ENCODE results near the gene MLST8.
A peak's percentile ranks its signal among the peaks of the same experiment; 100 is the strongest.

Gene MLST8

DNA sequence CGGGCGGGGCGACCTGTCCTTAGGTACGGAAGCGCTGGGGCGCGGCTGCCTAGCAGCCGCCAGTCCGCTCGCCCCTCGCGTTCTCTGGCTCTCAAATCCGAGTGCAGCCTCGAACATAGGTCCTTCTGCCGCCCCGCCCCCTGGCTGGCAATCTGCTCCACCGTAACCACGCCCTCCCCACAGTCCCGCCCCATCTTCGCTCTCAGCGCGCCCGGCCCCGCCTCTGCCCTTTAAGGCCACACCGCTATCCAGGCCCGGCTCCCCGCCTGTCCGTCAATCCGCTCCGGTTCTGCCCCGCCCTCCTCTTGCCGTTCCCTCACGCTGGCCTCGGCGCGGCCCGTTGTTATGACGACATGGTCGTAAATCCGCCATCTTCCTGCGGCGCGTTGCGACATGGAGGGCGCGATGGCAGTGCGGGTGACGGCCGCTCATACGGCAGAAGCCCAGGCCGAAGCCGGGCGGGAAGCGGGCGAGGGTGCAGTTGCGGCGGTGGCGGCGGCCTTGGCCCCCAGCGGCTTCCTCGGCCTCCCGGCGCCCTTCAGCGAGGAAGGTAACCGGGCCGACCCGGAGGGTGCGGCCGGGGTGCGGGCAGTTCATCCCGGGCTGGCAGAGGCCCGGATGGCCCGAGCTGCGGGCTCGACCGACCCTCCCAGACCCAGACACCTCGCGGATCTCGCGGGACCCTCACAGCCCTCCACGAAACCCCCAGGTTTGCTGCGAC is 18.1 kb downstream of the MLST8 start, which contains the start of gene E4F1 (continued):
- peak; percentile 81 for TF ChIP-seq ZNF391 (tag by site-specific recombination; IDR thresholded peaks at IDR 0.05; ENCODE audit: borderline replicate concordance, low read depth)
- peak; percentile 91 for TF ChIP-seq ZBTB17 (tag by site-specific recombination; IDR thresholded peaks at IDR 0.05)
- TF ChIP-seq, protein P1, sequence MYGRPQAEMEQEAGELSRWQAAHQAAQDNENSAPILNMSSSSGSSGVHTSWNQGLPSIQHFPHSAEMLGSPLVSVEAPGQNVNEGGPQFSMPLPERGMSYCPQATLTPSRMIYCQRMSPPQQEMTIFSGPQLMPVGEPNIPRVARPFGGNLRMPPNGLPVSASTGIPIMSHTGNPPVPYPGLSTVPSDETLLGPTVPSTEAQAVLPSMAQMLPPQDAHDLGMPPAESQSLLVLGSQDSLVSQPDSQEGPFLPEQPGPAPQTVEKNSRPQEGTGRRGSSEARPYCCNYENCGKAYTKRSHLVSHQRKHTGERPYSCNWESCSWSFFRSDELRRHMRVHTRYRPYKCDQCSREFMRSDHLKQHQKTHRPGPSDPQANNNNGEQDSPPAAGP (tag by site-specific recombination; IDR thresholded peaks at IDR 0.05) = peak; percentile 72
- 0 out of 2 replicates have a peak, but pooled peaks have one; percentile 91 for TF ChIP-seq HOXC10 (CRISPR knock-in tag; IDR thresholded peaks at IDR 0.05)
- no peak; the same call in 1 of the 2 replicates for TF ChIP-seq ZXDB (tag by site-specific recombination; IDR thresholded peaks at IDR 0.05)
- TF ChIP-seq, protein P2, sequence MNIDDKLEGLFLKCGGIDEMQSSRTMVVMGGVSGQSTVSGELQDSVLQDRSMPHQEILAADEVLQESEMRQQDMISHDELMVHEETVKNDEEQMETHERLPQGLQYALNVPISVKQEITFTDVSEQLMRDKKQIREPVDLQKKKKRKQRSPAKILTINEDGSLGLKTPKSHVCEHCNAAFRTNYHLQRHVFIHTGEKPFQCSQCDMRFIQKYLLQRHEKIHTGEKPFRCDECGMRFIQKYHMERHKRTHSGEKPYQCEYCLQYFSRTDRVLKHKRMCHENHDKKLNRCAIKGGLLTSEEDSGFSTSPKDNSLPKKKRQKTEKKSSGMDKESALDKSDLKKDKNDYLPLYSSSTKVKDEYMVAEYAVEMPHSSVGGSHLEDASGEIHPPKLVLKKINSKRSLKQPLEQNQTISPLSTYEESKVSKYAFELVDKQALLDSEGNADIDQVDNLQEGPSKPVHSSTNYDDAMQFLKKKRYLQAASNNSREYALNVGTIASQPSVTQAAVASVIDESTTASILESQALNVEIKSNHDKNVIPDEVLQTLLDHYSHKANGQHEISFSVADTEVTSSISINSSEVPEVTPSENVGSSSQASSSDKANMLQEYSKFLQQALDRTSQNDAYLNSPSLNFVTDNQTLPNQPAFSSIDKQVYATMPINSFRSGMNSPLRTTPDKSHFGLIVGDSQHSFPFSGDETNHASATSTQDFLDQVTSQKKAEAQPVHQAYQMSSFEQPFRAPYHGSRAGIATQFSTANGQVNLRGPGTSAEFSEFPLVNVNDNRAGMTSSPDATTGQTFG (tag by site-specific recombination; IDR thresholded peaks at IDR 0.05; ENCODE audit: borderline replicate concordance) = no peak
- TF ChIP-seq RBAK (tag by site-specific recombination; IDR thresholded peaks at IDR 0.05) = no peak
- no peak for TF ChIP-seq ZNF426 (tag by site-specific recombination; IDR thresholded peaks at IDR 0.05)
- TF ChIP-seq, protein P3, sequence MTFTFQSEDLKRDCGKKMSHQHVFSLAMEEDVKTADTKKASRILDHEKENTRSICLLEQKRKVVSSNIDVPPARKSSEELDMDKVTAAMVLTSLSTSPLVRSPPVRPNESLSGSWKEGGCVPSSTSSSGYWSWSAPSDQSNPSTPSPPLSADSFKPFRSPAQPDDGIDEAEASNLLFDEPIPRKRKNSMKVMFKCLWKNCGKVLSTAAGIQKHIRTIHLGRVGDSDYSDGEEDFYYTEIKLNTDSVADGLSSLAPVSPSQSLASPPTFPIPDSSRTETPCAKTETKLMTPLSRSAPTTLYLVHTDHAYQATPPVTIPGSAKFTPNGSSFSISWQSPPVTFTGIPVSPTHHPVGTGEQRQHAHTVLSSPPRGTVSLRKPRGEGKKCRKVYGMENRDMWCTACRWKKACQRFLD (tag by site-specific recombination; IDR thresholded peaks at IDR 0.05) = no peak
- TF ChIP-seq ZNF776 (tag by site-specific recombination; IDR thresholded peaks at IDR 0.05; ENCODE audit: borderline replicate concordance) = no peak
- TF ChIP-seq, protein P4, sequence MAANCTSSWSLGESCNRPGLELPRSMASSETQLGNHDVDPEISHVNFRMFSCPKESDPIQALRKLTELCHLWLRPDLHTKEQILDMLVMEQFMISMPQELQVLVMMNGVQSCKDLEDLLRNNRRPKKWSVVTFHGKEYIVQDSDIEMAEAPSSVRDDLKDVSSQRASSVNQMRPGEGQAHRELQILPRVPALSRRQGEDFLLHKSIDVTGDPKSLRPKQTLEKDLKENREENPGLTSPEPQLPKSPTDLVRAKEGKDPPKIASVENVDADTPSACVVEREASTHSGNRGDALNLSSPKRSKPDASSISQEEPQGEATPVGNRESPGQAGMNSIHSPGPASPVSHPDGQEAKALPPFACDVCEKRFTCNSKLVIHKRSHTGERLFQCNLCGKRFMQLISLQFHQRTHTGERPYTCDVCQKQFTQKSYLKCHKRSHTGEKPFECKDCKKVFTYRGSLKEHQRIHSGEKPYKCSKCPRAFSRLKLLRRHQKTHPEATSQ (tag by site-specific recombination; IDR thresholded peaks at IDR 0.05) = peak; percentile 73; the same call in 1 of the 2 replicates
- TF ChIP-seq ZNF626 (tag by site-specific recombination; IDR thresholded peaks at IDR 0.05) = no peak
- TF ChIP-seq ZNF473 (tag by site-specific recombination; IDR thresholded peaks at IDR 0.05) = no peak
- no peak for TF ChIP-seq ZNF266 (tag by site-specific recombination; IDR thresholded peaks at IDR 0.05; ENCODE audit: low read depth)
- TF ChIP-seq ZNF561 (tag by site-specific recombination; IDR thresholded peaks at IDR 0.05; ENCODE audit: borderline replicate concordance) = peak; percentile 82; the same call in 1 of the 2 replicates
- no peak for TF ChIP-seq WT1 (tag by site-specific recombination; IDR thresholded peaks at IDR 0.05)
- no peak for TF ChIP-seq TCF7L2 (IDR thresholded peaks at IDR 0.05; ENCODE audit: borderline replicate concordance, low read depth, low read length)
- TF ChIP-seq, protein P5, sequence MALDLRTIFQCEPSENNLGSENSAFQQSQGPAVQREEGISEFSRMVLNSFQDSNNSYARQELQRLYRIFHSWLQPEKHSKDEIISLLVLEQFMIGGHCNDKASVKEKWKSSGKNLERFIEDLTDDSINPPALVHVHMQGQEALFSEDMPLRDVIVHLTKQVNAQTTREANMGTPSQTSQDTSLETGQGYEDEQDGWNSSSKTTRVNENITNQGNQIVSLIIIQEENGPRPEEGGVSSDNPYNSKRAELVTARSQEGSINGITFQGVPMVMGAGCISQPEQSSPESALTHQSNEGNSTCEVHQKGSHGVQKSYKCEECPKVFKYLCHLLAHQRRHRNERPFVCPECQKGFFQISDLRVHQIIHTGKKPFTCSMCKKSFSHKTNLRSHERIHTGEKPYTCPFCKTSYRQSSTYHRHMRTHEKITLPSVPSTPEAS (tag by site-specific recombination; IDR thresholded peaks at IDR 0.05) = no peak
- no peak for TF ChIP-seq ZNF140 (tag by site-specific recombination; IDR thresholded peaks at IDR 0.05)
- TF ChIP-seq ZNF660 (tag by site-specific recombination; IDR thresholded peaks at IDR 0.05) = peak; percentile 64
- TF ChIP-seq ZFHX2 (tag by site-specific recombination; conservative IDR thresholded peaks at IDR 0.05) = no peak
- TF ChIP-seq ZBTB20 (tag by site-specific recombination; IDR thresholded peaks at IDR 0.05) = peak; percentile 74
- TF ChIP-seq ZFP3 (tag by site-specific recombination; IDR thresholded peaks at IDR 0.05; ENCODE audit: low read depth) = no peak
- TF ChIP-seq, protein P6, sequence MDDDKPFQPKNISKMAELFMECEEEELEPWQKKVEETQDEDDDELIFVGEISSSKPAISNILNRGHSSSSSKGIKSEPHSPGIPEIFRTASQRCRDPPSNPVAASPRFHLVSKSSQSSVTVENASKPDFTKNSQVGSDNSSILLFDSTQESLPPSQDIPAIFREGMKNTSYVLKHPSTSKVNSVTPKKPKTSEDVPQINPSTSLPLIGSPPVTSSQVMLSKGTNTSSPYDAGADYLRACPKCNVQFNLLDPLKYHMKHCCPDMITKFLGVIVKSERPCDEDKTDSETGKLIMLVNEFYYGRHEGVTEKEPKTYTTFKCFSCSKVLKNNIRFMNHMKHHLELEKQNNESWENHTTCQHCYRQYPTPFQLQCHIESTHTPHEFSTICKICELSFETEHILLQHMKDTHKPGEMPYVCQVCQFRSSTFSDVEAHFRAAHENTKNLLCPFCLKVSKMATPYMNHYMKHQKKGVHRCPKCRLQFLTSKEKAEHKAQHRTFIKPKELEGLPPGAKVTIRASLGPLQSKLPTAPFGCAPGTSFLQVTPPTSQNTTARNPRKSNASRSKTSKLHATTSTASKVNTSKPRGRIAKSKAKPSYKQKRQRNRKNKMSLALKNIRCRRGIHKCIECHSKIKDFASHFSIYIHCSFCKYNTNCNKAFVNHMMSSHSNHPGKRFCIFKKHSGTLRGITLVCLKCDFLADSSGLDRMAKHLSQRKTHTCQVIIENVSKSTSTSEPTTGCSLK (tag by site-specific recombination; IDR thresholded peaks at IDR 0.05) = no peak
- TF ChIP-seq ZFP37 (tag by site-specific recombination; IDR thresholded peaks at IDR 0.05) = peak; percentile 89; the same call in 1 of the 2 replicates
- TF ChIP-seq, protein P7, sequence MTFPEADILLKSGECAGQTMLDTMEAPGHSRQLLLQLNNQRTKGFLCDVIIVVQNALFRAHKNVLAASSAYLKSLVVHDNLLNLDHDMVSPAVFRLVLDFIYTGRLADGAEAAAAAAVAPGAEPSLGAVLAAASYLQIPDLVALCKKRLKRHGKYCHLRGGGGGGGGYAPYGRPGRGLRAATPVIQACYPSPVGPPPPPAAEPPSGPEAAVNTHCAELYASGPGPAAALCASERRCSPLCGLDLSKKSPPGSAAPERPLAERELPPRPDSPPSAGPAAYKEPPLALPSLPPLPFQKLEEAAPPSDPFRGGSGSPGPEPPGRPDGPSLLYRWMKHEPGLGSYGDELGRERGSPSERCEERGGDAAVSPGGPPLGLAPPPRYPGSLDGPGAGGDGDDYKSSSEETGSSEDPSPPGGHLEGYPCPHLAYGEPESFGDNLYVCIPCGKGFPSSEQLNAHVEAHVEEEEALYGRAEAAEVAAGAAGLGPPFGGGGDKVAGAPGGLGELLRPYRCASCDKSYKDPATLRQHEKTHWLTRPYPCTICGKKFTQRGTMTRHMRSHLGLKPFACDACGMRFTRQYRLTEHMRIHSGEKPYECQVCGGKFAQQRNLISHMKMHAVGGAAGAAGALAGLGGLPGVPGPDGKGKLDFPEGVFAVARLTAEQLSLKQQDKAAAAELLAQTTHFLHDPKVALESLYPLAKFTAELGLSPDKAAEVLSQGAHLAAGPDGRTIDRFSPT (tag by site-specific recombination; IDR thresholded peaks at IDR 0.05) = peak; percentile 84
- TF ChIP-seq ZSCAN16 (tag by site-specific recombination; IDR thresholded peaks at IDR 0.05) = 0 out of 2 replicates have a peak, but pooled peaks have one; percentile 40

Measured in HEK293 (cell line).